COLO829 (cell line): ENCODE results near the gene PCNX2.
"Not testable (repeated sequence)": the region's sequence is repeated elsewhere in the genome, so short reads cannot be mapped to it uniquely, and the experiment has no call there.

Experiments used
- DNase-seq: peaks from one replicate; pipeline ENCODE4 v3.0.0; 2012; ENCODE audit warnings: low spot score

PCNX2 gene

GRCh38 chr1:233157245-233157644 lies 138.3 kb downstream of the PCNX2 start:
- DNase-seq: no peak

GRCh38 chr1:233151861-233152260 lies 143.7 kb downstream of the PCNX2 start:
- DNase-seq: no peak

GRCh38 chr1:233144434-233144833 lies 151.1 kb downstream of the PCNX2 start:
- DNase-seq: no peak

- DNase-seq: no peak
Measured at GRCh38 chr1:233143241-233143640, 152.3 kb downstream of the PCNX2 start.

- DNase-seq: no peak
Measured at GRCh38 chr1:233140974-233141373, 154.6 kb downstream of the PCNX2 start.

GRCh38 chr1:233140499-233140898 lies 155.0 kb downstream of the PCNX2 start:
- DNase-seq: no peak

GRCh38 chr1:233138788-233139585 lies 156.5 kb downstream of the PCNX2 start:
- DNase-seq: no peak

- DNase-seq: no peak
Measured at GRCh38 chr1:233135833-233136232, 159.7 kb downstream of the PCNX2 start.

GRCh38 chr1:233132445-233132844 lies 163.1 kb downstream of the PCNX2 start:
- no peak for DNase-seq

GRCh38 chr1:233129031-233129430 lies 166.5 kb downstream of the PCNX2 start:
- DNase-seq: not testable (repeated sequence)

- DNase-seq: no peak
Measured at GRCh38 chr1:233127157-233127556, 168.4 kb downstream of the PCNX2 start.

GRCh38 chr1:233122779-233123178 lies 172.7 kb downstream of the PCNX2 start:
- DNase-seq: no peak

- DNase-seq: no peak
Measured at GRCh38 chr1:233121947-233122559, 173.5 kb downstream of the PCNX2 start.

GRCh38 chr1:233114860-233115259 lies 180.7 kb downstream of the PCNX2 start:
- DNase-seq: no peak

GRCh38 chr1:233114159-233114558 lies 181.4 kb downstream of the PCNX2 start:
- DNase-seq: no peak

- peak; percentile 63 for DNase-seq
Measured at GRCh38 chr1:233113009-233113879, 182.3 kb downstream of the PCNX2 start.

- DNase-seq: no peak
Measured at GRCh38 chr1:233112186-233113008, 183.1 kb downstream of the PCNX2 start.

- no peak for DNase-seq
Measured at GRCh38 chr1:233111731-233112130, 183.8 kb downstream of the PCNX2 start.

GRCh38 chr1:233109096-233109495 lies 186.4 kb downstream of the PCNX2 start:
- no peak for DNase-seq

GRCh38 chr1:233107716-233108130 lies 187.8 kb downstream of the PCNX2 start:
- DNase-seq: not testable (repeated sequence)

GRCh38 chr1:233107130-233107660 lies 188.3 kb downstream of the PCNX2 start:
- no peak for DNase-seq
